ENCODE data around the gene ACD. TPM values are rescaled to one million over a fixed set of nuclear protein-coding genes. Genes with fewer than 3 reads are reported as not detected.

ACD gene
- total and polyA plus RNA-seq, 2 donors (not counting 1 experiment from before 2014, with no cell fraction given), result 47.6 to 71.4 TPM

GRCh38 chr16:67668495-67669157 is 8.6 kb upstream of the ACD start:
- POLR2A ChIA-PET, result interaction anchor here (0.6 to 2.7 kb wide), 7 partner anchors 18 to 268 kb away, joined by 3 to 16 read pairs (median 5); partner anchors contain the start of genes ATP6V0D1, CTCF and PSMB10
- H3K4me1 ChIP-seq (ENCODE audit: control insufficient read depth in 2 of 2, insufficient read depth in 2 of 2, low read length in 2 of 2), result peaks cover 38 to 54% of the 10 kb centered on the region in 2 donors
- Mint-ChIP-seq H3K4me1 (peaks cover 51% of the 10 kb centered on the region), H3K9me3 (ENCODE audit: insufficient read depth) (no peaks in the 10 kb centered on the region), H3K27ac (peak overlapping the region; percentile 84), H3K27me3 (no peaks in the 10 kb centered on the region), H3K4me3 (peak overlapping the region; percentile 58)
- WGBS (ENCODE audit: insufficient coverage), result 74% methylated on average over 3 of the region's 6 CpGs
- no peaks in the 10 kb centered on the region for H3K9me3 ChIP-seq (ENCODE audit: control extremely low read depth in 1 of 3, control insufficient read depth in 2 of 3, insufficient read depth in 1 of 3, low read length in 2 of 3)
- CTCF ChIA-PET, result interaction anchor here (0.6 to 11.7 kb wide), 28 partner anchors 8 to 416 kb away, joined by 3 to 136 read pairs (median 5); partner anchors contain the start of genes ACD, ATP6V0D1, CARMIL2 and CTCF
- ATAC-seq (ENCODE audit: low read depth), result peak; percentile 16
- peak; percentile 75 for DNase-seq
- peak overlapping the region; percentile 99 for H3K4me2 ChIP-seq (replicated peaks; ENCODE audit: low read depth, low read length, poor library complexity, severe bottlenecking)
- H3K79me2 ChIP-seq (ENCODE audit: control insufficient read depth, insufficient read depth, low read length), result peaks cover 9% of the 10 kb centered on the region
- peak overlapping the region; percentile 77 to 86 for H3K27ac ChIP-seq (ENCODE audit: low read length in 2 of 2)
- H3K9ac ChIP-seq (ENCODE audit: low read length), result peak overlapping the region; percentile 87
- no peaks in the 10 kb centered on the region for H4K20me1 ChIP-seq (ENCODE audit: control insufficient read depth, insufficient read depth, low read length, poor library complexity, severe bottlenecking)
- no peak overlapping the region for H3K4me3 ChIP-seq (ENCODE audit: control extremely low read depth in 1 of 5, extremely low read depth in 1 of 5, insufficient read depth in 1 of 5, low read depth in 2 of 5, low read length in 4 of 5)
- TF ChIP-seq CTCF (IDR thresholded peaks at IDR 0.05) (peak; percentile 31), EZH2 (IDR thresholded peaks at IDR 0.05; ENCODE audit: borderline replicate concordance, insufficient read depth, low read depth, low read length, poor library complexity, severe bottlenecking) (no peak)
- H2AFZ ChIP-seq (ENCODE audit: insufficient read depth, low read depth, low read length, poor library complexity, severe bottlenecking), result no peak overlapping the region
- intact Hi-C loops (cut with micrococcal nuclease), result loop anchor here (1.0 to 10.0 kb wide), 7 partner anchors 8 to 1466 kb away; partner anchors contain the start of genes ACD, CHTF8, CTCF and FHOD1
- no peaks in the 10 kb centered on the region for H3K27me3 ChIP-seq (replicated peaks in 1 of 4; ENCODE audit: control extremely low read depth in 1 of 4, control insufficient read depth in 3 of 4, insufficient read depth in 4 of 4, low read length in 3 of 4)
- no peaks in the 10 kb centered on the region for H3K36me3 ChIP-seq (replicated peaks in 1 of 2; ENCODE audit: control extremely low read depth in 1 of 2, control insufficient read depth in 1 of 2, extremely low read depth in 1 of 2, insufficient read depth in 2 of 2, low read length in 1 of 2)
